SK-N-SH (cell line): ENCODE measurements around the gene FAM200A. TPM values are rescaled to one million over a fixed set of nuclear protein-coding genes. Genes with fewer than 3 reads are reported as not detected.

Source experiments
- CTCF ChIA-PET: fragments of 300-600, 350-600 bp; formaldehyde crosslinking; extraction: SDS; loops from one replicate; lab custom pipeline; 2021; lab: Yijun Ruan, JAX
- POLR2A ChIA-PET: fragments of 350-600 bp; sonication (Branson Sonifier 250); formaldehyde crosslinking; extraction: SDS; loops from one replicate; lab custom pipeline; 2020; ENCODE audit warnings: antibody characterized with exemption, inconsistent platforms; lab: Yijun Ruan, JAX
- DNase-seq: peaks from one replicate; pipeline ENCODE4 v3.0.0; 2012
- H2AFZ ChIP-seq: fragments of 200-600 bp; sonication (generic); 2 replicates; pipeline ENCODE4 v1.8.1; 2016; ENCODE audit warnings: antibody characterized with exemption, mild to moderate bottlenecking, low read depth
- H3F3A ChIP-seq: fragments of 200-600 bp; sonication (generic); replicated peaks from 2 replicates; pipeline ENCODE3; 2016; ENCODE audit warnings: antibody characterized with exemption, mild to moderate bottlenecking; ENCODE audit not compliant: insufficient read depth
- H3K27ac ChIP-seq, 2 experiments: fragments of 200-500 bp in 1 of 2; fragments of 200-600 bp in 1 of 2; sonication (Bioruptor generic) in 1 of 2; sonication (generic), shearing (Covaris generic) in 1 of 2; 2 replicates each; pipeline versions ENCODE4 v1.5.1 to v1.6.1; 2014 to 2016; ENCODE audit warnings: low read depth in 2 of 2, inconsistent platforms in 1 of 2, low read length in 1 of 2, mild to moderate bottlenecking in 1 of 2, mixed read lengths in 1 of 2
- H3K27me3 ChIP-seq: fragments of 200-600 bp; sonication (generic), shearing (Covaris generic); 2 replicates; pipeline ENCODE4 v1.6.1; 2016; ENCODE audit warnings: mixed run types; ENCODE audit not compliant: insufficient read depth
- H3K36me3 ChIP-seq, 2 experiments: fragments of 200-500 bp in 1 of 2; fragments of 200-600 bp in 1 of 2; sonication (Bioruptor generic) in 1 of 2; sonication (generic) in 1 of 2; replicated peaks in 1 of 2; 2 replicates each; pipeline versions ENCODE3 to v1.5.1; 2014 to 2016; ENCODE audit warnings: low read length in 1 of 2, mild to moderate bottlenecking in 1 of 2; ENCODE audit not compliant: insufficient read depth in 2 of 2, control insufficient read depth in 1 of 2
- H3K4me1 ChIP-seq, 2 experiments: fragments of 200-500 bp in 1 of 2; fragments of 200-600 bp in 1 of 2; sonication (Bioruptor generic) in 1 of 2; sonication (generic), shearing (Covaris generic) in 1 of 2; 2 replicates each; pipeline versions ENCODE4 v1.5.1 to v1.6.1; 2014 to 2016; ENCODE audit warnings: low read depth in 1 of 2, low read length in 1 of 2, mixed run types in 1 of 2; ENCODE audit not compliant: insufficient read depth in 2 of 2, control insufficient read depth in 1 of 2
- H3K4me2 ChIP-seq: fragments of 200-600 bp; sonication (generic), shearing (Covaris generic); 2 replicates; pipeline ENCODE4 v1.6.1; 2017; ENCODE audit warnings: mixed run types
- H3K4me3 ChIP-seq, 2 experiments: fragments of 200-500 bp in 1 of 2; fragments of 200-600 bp in 1 of 2; sonication (Bioruptor generic) in 1 of 2; sonication (generic), shearing (Covaris generic) in 1 of 2; 2 replicates each; pipeline versions ENCODE4 v1.5.1 to v1.8.1; 2014 to 2016; ENCODE audit warnings: low read depth in 2 of 2, inconsistent platforms in 1 of 2, low read length in 1 of 2, mild to moderate bottlenecking in 1 of 2, mixed read lengths in 1 of 2, moderate library complexity in 1 of 2
- H3K79me2 ChIP-seq: fragments of 200-600 bp; sonication (generic); 2 replicates; pipeline ENCODE4 v1.8.1; 2017; ENCODE audit warnings: mild to moderate bottlenecking; ENCODE audit not compliant: insufficient read depth
- H3K9ac ChIP-seq: fragments of 200-600 bp; sonication (generic); 2 replicates; pipeline ENCODE4 v1.6.1; 2017; ENCODE audit warnings: mixed run types
- H3K9me2 ChIP-seq: fragments of 200-600 bp; sonication (generic); 2 replicates; pipeline ENCODE4 v1.6.1; 2017; ENCODE audit warnings: mixed run types
- H3K9me3 ChIP-seq: fragments of 200-600 bp; sonication (generic); 2 replicates; pipeline ENCODE4 v1.6.1; 2017; ENCODE audit warnings: mixed run types, mild to moderate bottlenecking, moderate library complexity
- H4K20me1 ChIP-seq: fragments of 200-600 bp; sonication (generic); 2 replicates; pipeline ENCODE4 v1.6.1; 2017; ENCODE audit warnings: mild to moderate bottlenecking, mixed run types; ENCODE audit not compliant: insufficient read depth
- CHD2 ChIP-seq: fragments of 150-350 bp; IDR thresholded peaks from 2 replicates; pipeline ENCODE4 v1.6.1; 2018; ENCODE audit warnings: low read length; ENCODE audit not compliant: partially characterized antibody
- EP300 ChIP-seq, 2 experiments: IDR thresholded peaks; 2 replicates each; pipeline versions ENCODE4 v1.4.0 to v1.6.1; 2012; ENCODE audit warnings: borderline replicate concordance in 1 of 2, low read depth in 1 of 2, low read length in 1 of 2
- FOSL2 ChIP-seq: IDR thresholded peaks from 2 replicates; pipeline ENCODE4 v1.4.0; 2012; ENCODE audit warnings: low read depth, mild to moderate bottlenecking, moderate library complexity, borderline replicate concordance
- FOXJ3 ChIP-seq: sonication (generic); formaldehyde crosslinking; IDR thresholded peaks from 2 replicates; pipeline ENCODE4 v1.5.1; 2020; ENCODE audit warnings: mild to moderate bottlenecking, missing genetic modification reagents
- FOXM1 ChIP-seq: IDR thresholded peaks from 2 replicates; pipeline ENCODE4 v1.4.0; 2012; ENCODE audit warnings: low read depth, mild to moderate bottlenecking
- GABPA ChIP-seq: IDR thresholded peaks from 2 replicates; pipeline ENCODE4 v1.4.0; 2012; ENCODE audit warnings: low read depth, mild to moderate bottlenecking
- JUND ChIP-seq: IDR thresholded peaks from 2 replicates; pipeline ENCODE4 v1.4.0; 2012
- MEF2A ChIP-seq: IDR thresholded peaks from 2 replicates; pipeline ENCODE4 v1.4.0; 2012; ENCODE audit warnings: low read depth, borderline replicate concordance
- MXI1 ChIP-seq: IDR thresholded peaks from 2 replicates; pipeline ENCODE4 v1.6.1; 2012; ENCODE audit warnings: mild to moderate bottlenecking, low read depth, low read length, improper control_type of control experiment
- RAD21 ChIP-seq: IDR thresholded peaks from 2 replicates; pipeline ENCODE4 v1.6.1; 2012; ENCODE audit warnings: mild to moderate bottlenecking, low read length
- RXRA ChIP-seq: IDR thresholded peaks from 2 replicates; pipeline ENCODE4 v1.4.0; 2012; ENCODE audit warnings: low read depth, mild to moderate bottlenecking, borderline replicate concordance
- SIN3A ChIP-seq: IDR thresholded peaks from 2 replicates; pipeline ENCODE4 v1.6.1; 2012; ENCODE audit warnings: low read depth, mild to moderate bottlenecking, low read length, moderate library complexity, borderline replicate concordance
- YY1 ChIP-seq: IDR thresholded peaks from 2 replicates; pipeline ENCODE4 v1.4.0; 2012; ENCODE audit warnings: low read depth, mild to moderate bottlenecking
- WGBS: methylation state at CpG from one replicate; pipeline ENCODE4 v1.1.6; 2017; ENCODE audit warnings: low lambda C conversion rate; 5-methylcytosine and 5-hydroxymethylcytosine counted together
- polyA plus RNA-seq, 3 experiments: library from polyadenylated mRNA; depleted of rRNA; stranded (reverse); fragments of >200 nt; gene quantifications; 2 replicates each; pipeline ENCODE4 v1.2.3, GENCODE V29; 2012
- TF ChIP-seq, protein P1 (sequence below): IDR thresholded peaks from 2 replicates; pipeline ENCODE4; 2012
- TF ChIP-seq, protein P2 (sequence below): IDR thresholded peaks from 2 replicates; pipeline ENCODE4 v1.6.1; 2012; ENCODE audit warnings: mild to moderate bottlenecking, low read depth, low read length, moderate library complexity
- TF ChIP-seq, protein P3 (sequence below): IDR thresholded peaks from 2 replicates; pipeline ENCODE4 v1.4.0; 2012; ENCODE audit warnings: low read depth, borderline replicate concordance

Gene FAM200A
- polyA plus RNA-seq, 1 of the 3 experiments (the other 2 are of a cell fraction) = 6.2 TPM

DNA sequence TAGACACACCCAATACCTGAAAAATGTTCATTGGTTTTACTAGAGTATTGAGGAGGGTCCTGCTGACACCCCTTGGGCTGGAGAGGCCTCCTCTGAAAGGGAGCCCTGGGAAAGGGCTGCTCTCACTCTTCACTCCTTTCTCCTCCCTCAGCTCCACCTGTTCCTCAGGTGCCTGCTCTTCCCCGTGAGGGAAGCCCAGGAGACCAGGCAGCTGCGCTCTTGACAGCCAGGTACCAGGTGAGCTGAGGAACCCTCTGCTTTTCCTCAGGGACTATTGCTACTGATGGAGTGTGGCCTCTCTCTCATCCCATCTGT lies 9.8 kb upstream of the FAM200A start:
- no peak for DNase-seq
- ChIA-PET POLR2A (no interaction called here), CTCF (interaction anchor here (0.9 to 1.0 kb wide), 2 partner anchors 14 to 16 kb away, joined by 3 read pairs; no protein-coding TSS in a partner anchor)
- Histone ChIP-seq H3K9me3 (no peaks in the 10 kb centered on the region), H3K9ac (peak overlapping the region; percentile 64; the same call in 1 of the 2 replicates), H2AFZ (no peak overlapping the region), H3K27me3 (no peaks in the 10 kb centered on the region), H4K20me1 (0 out of 2 replicates have a peak, but pooled peaks cover 5% of the 10 kb centered on the region), H3K36me3 (peaks cover 58 to 64% of the 10 kb centered on the region in 2 experiments), H3K4me1 (peaks cover 19 to 35% of the 10 kb centered on the region in 2 experiments), H3K9me2 (no peaks in the 10 kb centered on the region), H3K27ac (peak overlapping the region; percentile 14 to 99; a peak in 3 of 4 replicates), H3F3A (peaks cover 69% of the 10 kb centered on the region), H3K4me2 (peak overlapping the region; percentile 89), H3K4me3 (no peak overlapping the region), H3K79me2 (peaks cover 82% of the 10 kb centered on the region)
- no peak for TF ChIP-seq EP300 (IDR thresholded peaks at IDR 0.05; ENCODE audit: borderline replicate concordance in 1 of 2, low read depth in 1 of 2, low read length in 1 of 2)
- no peak for TF ChIP-seq SIN3A
- TF ChIP-seq, protein P1, sequence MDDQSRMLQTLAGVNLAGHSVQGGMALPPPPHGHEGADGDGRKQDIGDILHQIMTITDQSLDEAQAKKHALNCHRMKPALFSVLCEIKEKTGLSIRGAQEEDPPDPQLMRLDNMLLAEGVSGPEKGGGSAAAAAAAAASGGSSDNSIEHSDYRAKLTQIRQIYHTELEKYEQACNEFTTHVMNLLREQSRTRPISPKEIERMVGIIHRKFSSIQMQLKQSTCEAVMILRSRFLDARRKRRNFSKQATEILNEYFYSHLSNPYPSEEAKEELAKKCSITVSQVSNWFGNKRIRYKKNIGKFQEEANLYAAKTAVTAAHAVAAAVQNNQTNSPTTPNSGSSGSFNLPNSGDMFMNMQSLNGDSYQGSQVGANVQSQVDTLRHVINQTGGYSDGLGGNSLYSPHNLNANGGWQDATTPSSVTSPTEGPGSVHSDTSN = no peak
- TF ChIP-seq, protein P2, sequence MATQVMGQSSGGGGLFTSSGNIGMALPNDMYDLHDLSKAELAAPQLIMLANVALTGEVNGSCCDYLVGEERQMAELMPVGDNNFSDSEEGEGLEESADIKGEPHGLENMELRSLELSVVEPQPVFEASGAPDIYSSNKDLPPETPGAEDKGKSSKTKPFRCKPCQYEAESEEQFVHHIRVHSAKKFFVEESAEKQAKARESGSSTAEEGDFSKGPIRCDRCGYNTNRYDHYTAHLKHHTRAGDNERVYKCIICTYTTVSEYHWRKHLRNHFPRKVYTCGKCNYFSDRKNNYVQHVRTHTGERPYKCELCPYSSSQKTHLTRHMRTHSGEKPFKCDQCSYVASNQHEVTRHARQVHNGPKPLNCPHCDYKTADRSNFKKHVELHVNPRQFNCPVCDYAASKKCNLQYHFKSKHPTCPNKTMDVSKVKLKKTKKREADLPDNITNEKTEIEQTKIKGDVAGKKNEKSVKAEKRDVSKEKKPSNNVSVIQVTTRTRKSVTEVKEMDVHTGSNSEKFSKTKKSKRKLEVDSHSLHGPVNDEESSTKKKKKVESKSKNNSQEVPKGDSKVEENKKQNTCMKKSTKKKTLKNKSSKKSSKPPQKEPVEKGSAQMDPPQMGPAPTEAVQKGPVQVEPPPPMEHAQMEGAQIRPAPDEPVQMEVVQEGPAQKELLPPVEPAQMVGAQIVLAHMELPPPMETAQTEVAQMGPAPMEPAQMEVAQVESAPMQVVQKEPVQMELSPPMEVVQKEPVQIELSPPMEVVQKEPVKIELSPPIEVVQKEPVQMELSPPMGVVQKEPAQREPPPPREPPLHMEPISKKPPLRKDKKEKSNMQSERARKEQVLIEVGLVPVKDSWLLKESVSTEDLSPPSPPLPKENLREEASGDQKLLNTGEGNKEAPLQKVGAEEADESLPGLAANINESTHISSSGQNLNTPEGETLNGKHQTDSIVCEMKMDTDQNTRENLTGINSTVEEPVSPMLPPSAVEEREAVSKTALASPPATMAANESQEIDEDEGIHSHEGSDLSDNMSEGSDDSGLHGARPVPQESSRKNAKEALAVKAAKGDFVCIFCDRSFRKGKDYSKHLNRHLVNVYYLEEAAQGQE = no peak
- TF ChIP-seq MXI1 = no peak
- TF ChIP-seq FOXM1 = no peak
- no peak for TF ChIP-seq JUND
- no peak for TF ChIP-seq RAD21
- TF ChIP-seq FOSL2 = no peak
- TF ChIP-seq GABPA = no peak
- no peak for TF ChIP-seq RXRA
- no peak for TF ChIP-seq FOXJ3 (CRISPR knock-in tag)
- no peak for TF ChIP-seq YY1
- TF ChIP-seq CHD2 = no peak
- TF ChIP-seq MEF2A = no peak
- TF ChIP-seq, protein P3, sequence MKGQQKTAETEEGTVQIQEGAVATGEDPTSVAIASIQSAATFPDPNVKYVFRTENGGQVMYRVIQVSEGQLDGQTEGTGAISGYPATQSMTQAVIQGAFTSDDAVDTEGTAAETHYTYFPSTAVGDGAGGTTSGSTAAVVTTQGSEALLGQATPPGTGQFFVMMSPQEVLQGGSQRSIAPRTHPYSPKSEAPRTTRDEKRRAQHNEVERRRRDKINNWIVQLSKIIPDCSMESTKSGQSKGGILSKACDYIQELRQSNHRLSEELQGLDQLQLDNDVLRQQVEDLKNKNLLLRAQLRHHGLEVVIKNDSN = no peak
- WGBS = 100% methylated on average over 2 of the region's 2 CpGs
